ENCODE data around the gene PDLIM5. TPM values are rescaled to one million over a fixed set of nuclear protein-coding genes. Genes with fewer than 3 reads are reported as not detected.
A peak's percentile ranks its signal among the peaks of the same experiment; 100 is the strongest.

PDLIM5 gene
- total RNA-seq, 1 experiment from 2014 or later = 158 TPM

GRCh38 chr4:94629837-94630236, 178.1 kb downstream of the PDLIM5 start:
- Mint-ChIP-seq H3K27ac (ENCODE audit: low read depth, unreplicated experiment) (no peak overlapping the region), H3K36me3 (ENCODE audit: insufficient read depth, unreplicated experiment) (peaks cover 21% of the 10 kb centered on the region), H3K27me3 (ENCODE audit: insufficient read depth, unreplicated experiment) (no peaks in the 10 kb centered on the region), H3K4me3 (ENCODE audit: unreplicated experiment) (no peak overlapping the region), H3K9me3 (ENCODE audit: unreplicated experiment) (no peaks in the 10 kb centered on the region), H3K4me1 (ENCODE audit: insufficient read depth, unreplicated experiment) (no peaks in the 10 kb centered on the region)
- ChIA-PET CTCF (interaction anchor here (0.7 to 2.3 kb wide), 3 partner anchors 9 to 495 kb away, joined by 3 to 19 read pairs (median 5); no protein-coding TSS in a partner anchor), POLR2A (no interaction called here)
- intact Hi-C loops (cut with micrococcal nuclease) = no loop called here
- TF ChIP-seq CTCF (IDR thresholded peaks at IDR 0.05; ENCODE audit: unreplicated experiment) = no peak
- DNase-seq (ENCODE audit: unreplicated experiment) = no peak
- no TSS peak for BruUV-seq (replicated peaks)

DNA sequence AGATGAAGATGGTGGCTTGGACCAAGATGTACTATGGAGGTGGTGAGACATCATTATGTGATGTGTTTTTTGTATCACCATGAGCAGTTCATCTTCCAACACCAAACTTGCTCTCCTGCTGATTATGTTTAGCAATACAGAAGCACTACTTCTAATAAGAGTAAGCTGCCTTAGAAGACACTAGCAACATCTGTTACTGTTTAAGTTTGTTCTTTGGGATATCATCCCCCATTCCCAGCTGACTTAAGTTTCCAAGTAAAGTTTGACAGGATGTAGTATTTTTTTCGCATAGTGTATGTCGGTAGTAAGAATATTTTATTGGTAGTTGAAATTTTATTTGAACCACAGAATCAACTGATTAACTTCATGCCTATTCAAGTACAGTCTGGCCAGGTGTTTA, 182.5 kb downstream of the PDLIM5 start:
- H3K4me1 Mint-ChIP-seq (ENCODE audit: insufficient read depth, unreplicated experiment) = peaks cover 6% of the 10 kb centered on the region
- H3K36me3 Mint-ChIP-seq (ENCODE audit: insufficient read depth, unreplicated experiment) = peaks cover 33% of the 10 kb centered on the region
- no peaks in the 10 kb centered on the region for H3K9me3 Mint-ChIP-seq (ENCODE audit: unreplicated experiment)
- CTCF ChIA-PET = no interaction called here
- DNase-seq (ENCODE audit: unreplicated experiment) = no peak
- POLR2A ChIA-PET = no interaction called here
- no peak overlapping the region for H3K27ac Mint-ChIP-seq (ENCODE audit: low read depth, unreplicated experiment)
- TF ChIP-seq CTCF (IDR thresholded peaks at IDR 0.05; ENCODE audit: unreplicated experiment) = no peak
- H3K27me3 Mint-ChIP-seq (ENCODE audit: insufficient read depth, unreplicated experiment) = no peaks in the 10 kb centered on the region
- no peak overlapping the region for H3K4me3 Mint-ChIP-seq (ENCODE audit: unreplicated experiment)
- intact Hi-C loops (cut with micrococcal nuclease) = no loop called here
- no TSS peak for BruUV-seq (replicated peaks)

DNA sequence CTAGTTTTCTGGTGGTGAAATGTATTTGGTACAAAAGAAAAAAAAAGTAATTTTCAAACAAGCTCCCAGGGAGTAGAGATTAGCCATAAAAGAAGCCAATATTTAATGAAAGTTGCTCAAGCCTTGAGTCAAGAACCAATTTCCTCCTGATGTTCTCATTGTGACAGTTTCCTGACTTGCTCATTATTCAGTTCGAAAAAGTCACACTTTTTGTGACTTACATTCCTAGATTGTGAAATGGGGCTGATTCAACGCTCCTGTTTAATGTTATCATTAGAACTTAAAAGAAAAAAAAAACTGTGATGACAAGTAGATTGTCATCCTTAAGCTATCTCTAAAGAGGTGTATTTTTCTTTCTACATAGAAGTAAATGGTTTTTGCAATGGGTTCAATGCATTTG, 183.4 kb downstream of the PDLIM5 start:
- CTCF ChIA-PET = interaction anchor here (0.5 to 1.3 kb wide), 4 partner anchors 12 to 491 kb away, joined by 3 to 6 read pairs (median 3); no protein-coding TSS in a partner anchor
- peak; percentile 30 for DNase-seq (ENCODE audit: unreplicated experiment)
- H3K4me3 Mint-ChIP-seq (ENCODE audit: unreplicated experiment) = no peak overlapping the region
- H3K27ac Mint-ChIP-seq (ENCODE audit: low read depth, unreplicated experiment) = no peak overlapping the region
- H3K9me3 Mint-ChIP-seq (ENCODE audit: unreplicated experiment) = no peaks in the 10 kb centered on the region
- no peak for TF ChIP-seq CTCF (IDR thresholded peaks at IDR 0.05; ENCODE audit: unreplicated experiment)
- H3K36me3 Mint-ChIP-seq (ENCODE audit: insufficient read depth, unreplicated experiment) = peaks cover 33% of the 10 kb centered on the region
- intact Hi-C loops (cut with micrococcal nuclease) = no loop called here
- H3K4me1 Mint-ChIP-seq (ENCODE audit: insufficient read depth, unreplicated experiment) = peaks cover 6% of the 10 kb centered on the region
- POLR2A ChIA-PET = interaction anchor here (0.9 kb wide), 1 partner anchor 17 kb away, joined by 4 read pairs; no protein-coding TSS in a partner anchor
- no peaks in the 10 kb centered on the region for H3K27me3 Mint-ChIP-seq (ENCODE audit: insufficient read depth, unreplicated experiment)
- no TSS peak for BruUV-seq (replicated peaks)

DNA sequence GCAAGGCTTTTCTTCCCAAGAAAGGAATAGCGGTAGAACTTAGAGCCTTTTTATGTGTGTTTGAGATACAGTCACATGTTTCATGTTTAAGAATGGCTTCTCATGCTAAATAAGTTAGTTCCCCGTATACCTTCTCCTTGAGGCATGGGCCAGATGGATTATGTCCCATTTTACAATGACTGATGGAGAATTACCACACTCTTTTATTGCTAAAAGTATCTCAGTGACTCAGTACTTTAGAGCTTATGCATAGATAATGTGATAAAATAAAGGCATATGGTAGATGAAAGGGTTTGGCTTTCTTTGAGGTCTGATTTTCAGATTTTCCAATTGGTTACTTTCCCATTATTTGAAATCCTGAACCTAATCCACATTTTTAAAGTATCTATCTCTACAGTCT, 184.3 kb downstream of the PDLIM5 start:
- intact Hi-C loops (cut with micrococcal nuclease) = no loop called here
- no peak overlapping the region for H3K4me3 Mint-ChIP-seq (ENCODE audit: unreplicated experiment)
- no TSS peak for BruUV-seq (replicated peaks)
- H3K27ac Mint-ChIP-seq (ENCODE audit: low read depth, unreplicated experiment) = no peak overlapping the region
- H3K4me1 Mint-ChIP-seq (ENCODE audit: insufficient read depth, unreplicated experiment) = peaks cover 6% of the 10 kb centered on the region
- H3K9me3 Mint-ChIP-seq (ENCODE audit: unreplicated experiment) = no peaks in the 10 kb centered on the region
- POLR2A ChIA-PET = interaction anchor here (0.6 kb wide), 1 partner anchor 655 kb away, joined by 3 read pairs; no protein-coding TSS in a partner anchor
- no peak for TF ChIP-seq CTCF (IDR thresholded peaks at IDR 0.05; ENCODE audit: unreplicated experiment)
- CTCF ChIA-PET = interaction anchor here (0.6 to 1.3 kb wide), 4 partner anchors 13 to 459 kb away, joined by 3 to 6 read pairs (median 3); no protein-coding TSS in a partner anchor
- no peaks in the 10 kb centered on the region for H3K27me3 Mint-ChIP-seq (ENCODE audit: insufficient read depth, unreplicated experiment)
- no peak for DNase-seq (ENCODE audit: unreplicated experiment)
- H3K36me3 Mint-ChIP-seq (ENCODE audit: insufficient read depth, unreplicated experiment) = peaks cover 33% of the 10 kb centered on the region

Data from MCF 10A (cell line).